Activated T-helper 1 cell treated with anti-CD3 and anti-CD28 coated beads, Interleukin-2, amount 50 U/mL, for 16 hours (primary cell): ENCODE results near the gene CNTN1.
"Not testable (repeated sequence)": the region's sequence is repeated elsewhere in the genome, so short reads cannot be mapped to it uniquely, and the experiment has no call there.

ENCODE experiments used
- DNase-seq, 2 donors: peaks; one replicate each; pipeline ENCODE4 v3.0.0-alpha.2; 2020; ENCODE audit warnings: low read depth in 1 of 2, low spot score in 1 of 2

CNTN1 gene

DNA sequence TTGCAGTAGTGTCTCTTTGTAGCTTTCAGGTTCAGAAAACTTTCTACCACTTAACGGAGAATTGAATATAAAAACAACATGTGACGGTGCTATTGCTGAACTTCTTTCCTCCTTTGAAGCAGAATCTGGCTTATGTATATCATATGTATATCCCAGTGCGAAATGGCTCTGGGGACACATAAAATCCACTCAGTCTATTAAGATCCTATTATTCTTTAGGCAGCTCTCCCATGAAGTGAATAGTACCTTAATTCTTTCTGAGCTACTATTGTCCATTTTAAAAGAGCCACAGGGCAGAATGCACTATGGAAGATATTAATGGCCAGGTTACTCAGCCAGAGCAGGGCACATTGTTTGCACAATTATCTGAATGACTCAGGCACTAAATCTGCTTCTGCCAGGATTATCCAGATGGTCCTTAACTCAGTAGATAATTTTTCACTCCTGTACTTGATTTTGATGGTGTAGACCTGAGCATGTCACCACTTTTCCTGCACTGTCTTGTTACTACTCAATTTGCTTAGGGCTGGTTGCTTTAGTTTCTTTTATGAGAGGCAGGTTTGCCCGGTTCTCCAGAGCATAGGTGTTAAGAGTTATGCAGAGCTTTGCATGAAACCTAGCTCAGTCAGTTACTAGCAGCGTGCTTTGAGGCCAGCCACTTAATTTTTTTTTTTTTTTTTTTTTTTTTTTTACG is 5.5 kb downstream of the CNTN1 start:
- no peak for DNase-seq

- DNase-seq, result no peak
Measured at GRCh38 chr12:40701756-40702155, 9.5 kb downstream of the CNTN1 start.

GRCh38 chr12:40711121-40711520 is 18.9 kb downstream of the CNTN1 start:
- DNase-seq, result no peak

DNA sequence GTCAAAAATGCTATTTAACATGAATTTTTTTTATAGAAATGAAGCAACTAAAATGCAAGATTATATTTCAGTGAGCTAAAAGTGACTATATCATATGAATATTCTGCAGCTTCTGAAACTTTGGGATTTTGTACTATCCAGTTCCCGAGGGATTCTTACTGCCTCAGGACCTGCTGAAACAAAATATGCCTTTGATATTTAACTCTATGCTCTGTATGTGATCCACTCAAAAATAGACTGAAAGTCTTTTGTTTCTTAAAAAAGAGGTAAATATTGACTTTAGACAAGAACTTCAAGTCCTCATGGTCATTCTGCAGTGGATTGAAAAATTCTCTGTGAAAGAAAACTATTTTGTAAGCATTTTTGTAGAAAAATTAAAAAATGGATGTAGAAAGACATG is 22.4 kb downstream of the CNTN1 start:
- no peak for DNase-seq

- DNase-seq, result no peak
Measured at GRCh38 chr12:40716037-40716436, 23.8 kb downstream of the CNTN1 start.

DNA sequence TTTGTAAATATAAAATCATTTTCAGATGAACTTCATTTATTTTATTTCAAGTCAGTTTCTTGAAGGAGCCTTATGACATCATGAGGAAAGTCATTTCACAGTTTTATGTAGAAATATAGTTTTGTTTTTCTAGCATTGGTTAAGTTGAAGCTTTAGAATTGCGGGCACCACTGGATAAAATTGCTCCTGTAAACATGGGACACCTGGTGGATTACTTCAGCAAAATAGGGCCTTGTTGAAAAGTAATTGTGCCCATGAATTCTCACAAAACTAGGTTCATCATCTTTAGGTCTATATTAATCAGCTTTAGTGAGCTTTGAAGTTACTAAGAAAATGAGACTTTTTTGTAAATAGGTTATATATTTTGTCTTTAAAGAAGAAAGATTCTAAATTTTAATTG is 25.3 kb downstream of the CNTN1 start:
- DNase-seq, result no peak

GRCh38 chr12:40718878-40719372 is 26.7 kb downstream of the CNTN1 start:
- DNase-seq, result no peak

GRCh38 chr12:40723001-40723400 is 30.8 kb downstream of the CNTN1 start:
- no peak for DNase-seq

- DNase-seq, result no peak
Measured at GRCh38 chr12:40726366-40726765, 34.1 kb downstream of the CNTN1 start.

- no peak for DNase-seq
Measured at GRCh38 chr12:40727774-40728483, 35.7 kb downstream of the CNTN1 start.

DNA sequence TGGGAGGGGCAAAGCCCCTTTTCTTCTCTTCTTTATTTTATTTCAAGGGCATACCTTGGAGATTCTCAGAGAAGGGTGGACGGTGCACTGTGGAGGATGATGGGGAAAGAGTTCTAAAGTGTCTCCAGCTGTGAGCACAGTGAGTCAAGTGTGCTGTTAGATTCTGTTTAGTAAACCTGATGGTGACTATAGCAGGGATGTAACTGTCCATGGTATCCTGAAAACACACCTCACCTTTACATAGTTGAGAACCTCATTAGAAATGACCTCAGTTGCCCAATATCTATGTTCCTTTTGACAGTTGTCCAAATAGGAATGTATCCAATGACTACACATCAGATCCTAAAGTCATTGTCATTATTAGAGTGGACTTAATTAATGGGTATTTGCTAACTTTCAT is 38.0 kb downstream of the CNTN1 start:
- DNase-seq, result no peak

GRCh38 chr12:40733871-40734270 is 41.6 kb downstream of the CNTN1 start:
- DNase-seq, result no peak

GRCh38 chr12:40734276-40734675 is 42.0 kb downstream of the CNTN1 start:
- DNase-seq, result no peak

GRCh38 chr12:40735551-40736230 is 43.5 kb downstream of the CNTN1 start:
- no peak for DNase-seq

GRCh38 chr12:40737416-40737815 is 45.2 kb downstream of the CNTN1 start:
- DNase-seq, result not testable (repeated sequence)

GRCh38 chr12:40738856-40739255 is 46.6 kb downstream of the CNTN1 start:
- no peak for DNase-seq

DNA sequence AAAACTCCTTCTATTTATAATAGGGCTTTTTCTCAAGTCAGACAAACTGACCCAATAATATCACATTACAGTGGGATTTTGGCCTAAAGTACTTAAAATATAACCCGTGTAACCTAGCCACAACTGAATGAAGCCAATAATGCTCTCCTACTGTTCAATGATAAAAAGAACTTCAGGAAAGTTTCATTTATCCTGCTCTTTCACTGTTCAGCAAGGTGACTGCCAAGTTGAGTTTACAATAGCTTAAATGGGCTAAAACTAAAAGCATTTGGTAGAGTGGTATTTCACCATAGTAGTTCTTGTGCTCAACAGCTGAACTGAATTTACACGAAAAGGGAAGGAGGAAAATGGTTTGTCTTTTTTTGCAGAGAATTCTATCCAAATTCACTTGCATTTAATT is 49.8 kb downstream of the CNTN1 start:
- DNase-seq, result no peak

- no peak for DNase-seq
Measured at GRCh38 chr12:40745386-40745785, 53.1 kb downstream of the CNTN1 start.

DNA sequence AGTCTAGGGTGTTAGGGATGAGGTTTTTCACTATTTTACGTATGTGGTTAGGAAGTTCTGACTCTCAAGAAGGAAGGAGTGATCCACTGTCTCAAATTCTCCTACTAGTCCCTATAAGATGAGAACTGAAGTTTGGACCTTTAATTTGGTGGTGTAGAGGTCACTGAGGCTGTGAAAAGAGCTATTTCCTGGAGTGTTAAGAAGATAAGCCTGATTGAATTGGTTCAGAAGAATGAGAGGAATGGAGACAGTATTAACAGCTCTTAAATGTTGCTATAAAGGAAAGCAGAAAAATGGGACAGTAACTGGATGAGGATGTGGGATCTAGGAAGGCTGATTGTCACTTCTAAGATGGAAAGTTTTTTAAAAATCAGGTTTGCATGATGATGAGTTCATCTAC is 57.6 kb downstream of the CNTN1 start:
- DNase-seq, result no peak

DNA sequence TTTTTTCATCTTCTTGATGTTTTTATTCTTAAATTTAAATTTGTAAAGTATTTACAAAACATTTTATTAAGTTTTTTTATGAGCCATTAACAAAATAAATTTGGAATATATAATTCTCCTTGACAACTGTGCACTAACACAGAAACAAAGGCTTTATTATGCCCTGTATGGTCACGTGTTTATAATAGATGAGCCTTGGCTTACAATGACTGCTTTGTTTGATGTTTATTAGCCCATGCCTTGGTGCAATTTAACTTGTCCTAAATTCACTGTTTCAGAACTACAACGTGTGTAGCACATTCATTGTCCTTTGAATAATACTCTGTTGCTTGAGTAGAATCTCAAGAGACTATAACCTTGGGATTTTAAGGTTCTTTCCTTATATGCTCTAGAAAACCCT is 59.8 kb downstream of the CNTN1 start:
- DNase-seq, result no peak

GRCh38 chr12:40760821-40761220 is 68.6 kb downstream of the CNTN1 start:
- DNase-seq, result no peak

- no peak for DNase-seq
Measured at GRCh38 chr12:40762072-40762471, 69.8 kb downstream of the CNTN1 start.
